Liver (tissue), 9 donors: ENCODE data around the gene VPS29. TPM values are rescaled to one million over a fixed set of nuclear protein-coding genes. Genes with fewer than 3 reads are reported as not detected.
"Not testable (repeated sequence)": the region's sequence is repeated elsewhere in the genome, so short reads cannot be mapped to it uniquely, and the experiment has no call there.

Experiments used
- DNase-seq: peaks from one replicate; pipeline ENCODE4 v3.0.0-alpha.2; 2017; ENCODE audit warnings: low spot score
- H3K27ac ChIP-seq, 2 donors: one replicate each; pipeline ENCODE4 v1.7.0; 2013; ENCODE audit warnings: inconsistent platforms in 2 of 2, low read length in 2 of 2, control low read depth in 1 of 2, low read depth in 1 of 2, mild to moderate bottlenecking in 1 of 2
- H3K27me3 ChIP-seq, 4 donors: one replicate each; pipeline versions ENCODE4 v1.6.1 to v1.7.0; 2013; ENCODE audit warnings: low read length in 3 of 4, inconsistent platforms in 1 of 4, mild to moderate bottlenecking in 1 of 4, moderate library complexity in 1 of 4; ENCODE audit not compliant: control insufficient read depth in 4 of 4, insufficient read depth in 4 of 4
- H3K36me3 ChIP-seq, 4 donors: one replicate each; pipeline versions ENCODE4 v1.6.1 to v1.7.0; 2013; ENCODE audit warnings: low read length in 3 of 4, mild to moderate bottlenecking in 3 of 4, low read depth in 1 of 4, moderate library complexity in 1 of 4; ENCODE audit not compliant: control insufficient read depth in 4 of 4, insufficient read depth in 3 of 4
- H3K4me1 ChIP-seq, 4 donors: one replicate each; pipeline versions ENCODE4 v1.6.1 to v1.7.0; 2013; ENCODE audit warnings: low read length in 3 of 4, mild to moderate bottlenecking in 3 of 4, moderate library complexity in 1 of 4; ENCODE audit not compliant: control insufficient read depth in 4 of 4, insufficient read depth in 4 of 4
- H3K4me3 ChIP-seq, 3 donors: one replicate each; pipeline versions ENCODE4 v1.6.1 to v1.7.0; 2013; ENCODE audit warnings: low read length in 3 of 3, control low read depth in 1 of 3, low read depth in 1 of 3, mild to moderate bottlenecking in 1 of 3
- H3K9ac ChIP-seq, 2 donors: one replicate each; pipeline ENCODE4 v1.7.0; 2013; ENCODE audit warnings: low read length in 2 of 2, mild to moderate bottlenecking in 2 of 2, moderate library complexity in 2 of 2, control low read depth in 1 of 2, low read depth in 1 of 2
- H3K9me3 ChIP-seq, 4 donors: one replicate each; pipeline versions ENCODE4 v1.6.1 to v1.7.0; 2013; ENCODE audit warnings: low read length in 3 of 4; ENCODE audit not compliant: control insufficient read depth in 4 of 4
- CTCF ChIP-seq: fragments of 150-350 bp; IDR thresholded peaks from 2 replicates; pipeline ENCODE4 v1.5.1; 2017; ENCODE audit warnings: improper control_type of control experiment, low read depth, low read length; ENCODE audit not compliant: missing input control
- EGR1 ChIP-seq, 2 donors: IDR thresholded peaks; 2 replicates each; pipeline ENCODE4 v1.6.1; 2016 to 2018; ENCODE audit warnings: antibody characterized with exemption in 2 of 2, low read depth in 2 of 2
- FOXA1 ChIP-seq: IDR thresholded peaks from 2 replicates; pipeline ENCODE4 v1.6.1; 2016; ENCODE audit warnings: antibody characterized with exemption
- HNF4A ChIP-seq, 2 donors: conservative IDR thresholded peaks; 2 replicates each; pipeline ENCODE4 v1.6.1; 2016; ENCODE audit warnings: antibody characterized with exemption in 2 of 2, mild to moderate bottlenecking in 2 of 2
- HNF4G ChIP-seq: IDR thresholded peaks from 2 replicates; pipeline ENCODE4 v1.6.1; 2016; ENCODE audit warnings: antibody characterized with exemption
- MAX ChIP-seq: IDR thresholded peaks from 2 replicates; pipeline ENCODE4 v1.6.1; 2016; ENCODE audit warnings: antibody characterized with exemption
- NR2F2 ChIP-seq: IDR thresholded peaks from 2 replicates; pipeline ENCODE4 v1.6.1; 2016; ENCODE audit warnings: antibody characterized with exemption
- RAD21 ChIP-seq, 2 donors: IDR thresholded peaks; 2 replicates each; pipeline ENCODE4 v1.6.1; 2016; ENCODE audit warnings: antibody characterized with exemption in 2 of 2, mild to moderate bottlenecking in 2 of 2
- RXRA ChIP-seq, 2 donors: IDR thresholded peaks; 2 replicates each; pipeline ENCODE4 v1.6.1; 2017 to 2018; ENCODE audit warnings: antibody characterized with exemption in 2 of 2, mild to moderate bottlenecking in 1 of 2
- SP1 ChIP-seq: IDR thresholded peaks from 2 replicates; pipeline ENCODE4 v1.6.1; 2018; ENCODE audit warnings: antibody characterized with exemption, mild to moderate bottlenecking
- TAF1 ChIP-seq: conservative IDR thresholded peaks from 2 replicates; pipeline ENCODE4 v1.6.1; 2016; ENCODE audit warnings: antibody characterized with exemption, mild to moderate bottlenecking
- YY1 ChIP-seq: IDR thresholded peaks from 2 replicates; pipeline ENCODE4 v1.6.1; 2016; ENCODE audit warnings: antibody characterized with exemption, mild to moderate bottlenecking
- ZBTB33 ChIP-seq: IDR thresholded peaks from 2 replicates; pipeline ENCODE4 v1.6.1; 2016; ENCODE audit warnings: antibody characterized with exemption
- WGBS: extraction: QIAGEN DNeasy Blood & Tissue Kit; methylation state at CpG from one replicate; pipeline ENCODE4 v1.1.7; 2013; 5-methylcytosine and 5-hydroxymethylcytosine counted together
- polyA plus RNA-seq, 2 donors: library from polyadenylated mRNA; stranded (reverse) in 1 of 2; unstranded in 1 of 2; fragments of 200-250 nt in 1 of 2; fragments of >200 nt in 1 of 2; fragmentation: Nextera tagmentation in 1 of 2; extraction: Ambion mirVana in 1 of 2; gene quantifications; one replicate each; pipeline versions ENCODE4 v1.2.1 to v1.2.3, GENCODE V29; 2013 to 2015
- total RNA-seq, 2 donors: library from RNA; depleted of rRNA; stranded (reverse); fragments of >200 nt; gene quantifications; one replicate each; pipeline ENCODE4 v1.2.3, GENCODE V29; 2014
- donor health status: healthy.
- donor health status: healthy.
- donor health status: healthy.
- donor health status: healthy.
- donor health status: healthy.

Gene VPS29
- total and polyA plus RNA-seq, 4 donors = 48.0 to 170 (median 67.8) TPM

DNA sequence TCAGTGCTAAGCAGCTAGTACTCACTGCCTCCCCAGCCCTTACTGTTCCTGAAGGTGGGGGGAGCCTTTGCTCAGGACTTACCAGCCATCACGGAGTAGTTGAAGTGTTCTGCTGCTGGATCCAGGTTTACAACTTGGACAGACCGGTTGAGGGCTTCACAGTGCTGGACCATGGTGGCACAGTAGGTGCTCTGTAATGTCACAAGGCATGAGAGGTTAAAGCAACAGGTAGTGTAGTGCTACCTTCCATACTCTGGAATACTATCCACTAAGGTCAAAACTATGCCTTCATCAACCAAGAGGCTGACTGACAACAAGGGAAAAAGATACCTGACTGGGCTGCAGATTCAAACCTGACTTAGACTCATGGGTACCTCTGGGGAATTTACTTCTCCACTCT lies 36.9 kb downstream of the VPS29 start:
- no peak for DNase-seq
- Histone ChIP-seq H3K9me3 (no peaks in the 10 kb centered on the region), H3K4me1 (peaks cover 0 to 27% (median 21%) of the 10 kb centered on the region in 4 donors), H3K4me3 (no peak overlapping the region), H3K27ac (no peak overlapping the region), H3K27me3 (no peaks in the 10 kb centered on the region), H3K36me3 (peaks cover 0 to 9% (median 7%) of the 10 kb centered on the region in 4 donors), H3K9ac (no peak overlapping the region)
- no peak for TF ChIP-seq CTCF
- TF ChIP-seq ZBTB33 = no peak
- WGBS = 93% methylated on average over 2 of the region's 2 CpGs

GRCh38 chr12:110461189-110461588 lies 40.7 kb downstream of the VPS29 start:
- peaks cover 0 to 16% (median 11%) of the 10 kb centered on the region in 4 donors for H3K36me3 ChIP-seq
- not testable (repeated sequence) for H3K27ac ChIP-seq, H3K9ac ChIP-seq, H3K4me1 ChIP-seq, DNase-seq, H3K27me3 ChIP-seq, H3K4me3 ChIP-seq, H3K9me3 ChIP-seq
- WGBS = 94% methylated on average over 5 of the region's 5 CpGs

DNA sequence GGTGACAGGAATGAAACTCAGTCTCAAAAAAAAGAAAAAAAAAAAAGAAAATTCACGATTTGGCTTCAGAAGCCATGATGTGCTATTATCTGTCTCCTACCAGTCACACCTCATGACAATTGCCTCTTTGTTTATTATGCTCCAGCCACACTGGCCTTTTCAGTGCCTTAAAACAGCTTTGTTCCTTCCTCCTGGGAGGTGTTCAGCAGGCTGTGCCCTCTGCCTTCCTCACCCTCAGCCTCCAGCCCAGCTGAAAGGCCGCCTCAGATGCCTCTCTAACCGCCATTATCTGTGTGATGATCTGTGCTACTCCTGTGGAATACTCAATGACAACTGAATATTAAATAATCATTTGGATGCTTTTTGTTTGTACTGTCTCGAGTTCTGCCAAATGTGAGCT lies 43.2 kb downstream of the VPS29 start:
- no peak for DNase-seq
- H3K36me3 ChIP-seq = peaks cover 0 to 16% (median 8%) of the 10 kb centered on the region in 4 donors
- 93% methylated on average over 4 of the region's 4 CpGs for WGBS
- H3K4me3 ChIP-seq = no peak overlapping the region
- H3K9ac ChIP-seq = no peak overlapping the region
- H3K4me1 ChIP-seq = peaks cover 3 to 10% (median 7%) of the 10 kb centered on the region in 4 donors
- no peak overlapping the region for H3K27ac ChIP-seq
- TF ChIP-seq NR2F2 (no peak), HNF4G (no peak), TAF1 (no peak), HNF4A (conservative IDR thresholded peaks at IDR 0.05) (no peak), YY1 (no peak), MAX (no peak), SP1 (no peak), FOXA1 (no peak), EGR1 (IDR thresholded peaks at IDR 0.05; ENCODE audit: low read depth in 2 of 2) (no peak), RXRA (IDR thresholded peaks at IDR 0.05) (no peak), RAD21 (IDR thresholded peaks at IDR 0.05) (no peak)
- no peaks in the 10 kb centered on the region for H3K9me3 ChIP-seq
- H3K27me3 ChIP-seq = no peaks in the 10 kb centered on the region
